Stimulated activated CD4-positive, alpha-beta T cell treated with anti-CD3 and anti-CD28 coated beads, TNF-alpha, amount 100 ng/mL, for 1 hour (primary cell): ENCODE measurements around the gene PELI2.

ENCODE experiments used
- DNase-seq, 3 donors: peaks; one replicate each; pipeline ENCODE4 v3.0.0-alpha.2; 2020; ENCODE audit warnings: low read depth in 3 of 3, low spot score in 1 of 3

Gene PELI2

DNA sequence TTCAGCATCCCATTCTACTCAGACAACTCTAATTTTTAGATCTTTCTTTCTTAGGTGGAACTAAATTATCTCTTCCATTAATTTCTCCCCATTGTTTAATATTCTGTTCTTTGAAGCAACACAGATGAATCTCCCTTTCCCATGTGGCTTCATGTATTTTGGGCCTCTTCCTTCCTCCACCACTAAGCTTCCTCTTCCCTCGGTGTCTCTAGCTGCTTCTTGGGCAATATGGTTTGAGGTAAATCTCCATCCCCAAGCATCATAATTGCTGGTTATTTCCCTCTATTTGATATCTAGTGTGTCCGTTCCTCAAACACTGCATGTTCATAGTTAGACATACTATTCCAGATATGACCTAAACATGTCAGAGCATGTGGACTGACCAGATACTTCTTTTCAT is 119.2 kb downstream of the PELI2 start:
- no peak for DNase-seq

DNA sequence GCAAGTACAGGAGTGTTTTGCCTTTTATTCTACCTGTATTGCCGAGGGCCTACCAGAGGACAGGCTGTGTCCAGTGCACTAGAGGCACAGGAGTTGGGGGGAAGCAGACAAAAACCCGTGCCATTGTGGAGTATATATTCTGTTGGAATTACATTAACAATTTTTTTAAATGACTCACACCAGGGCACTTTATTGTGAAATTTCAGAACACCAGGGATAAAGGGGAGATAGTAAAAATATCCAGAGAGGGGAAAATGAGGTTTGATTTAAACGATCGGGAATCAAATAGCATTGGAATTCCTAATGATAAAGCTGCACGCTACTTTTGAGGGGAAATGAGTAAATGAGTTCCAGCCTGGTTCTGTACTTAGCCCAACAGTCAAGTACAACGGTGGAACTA is 123.2 kb downstream of the PELI2 start:
- no peak for DNase-seq

GRCh38 chr14:56243110-56243509 is 124.9 kb downstream of the PELI2 start:
- no peak for DNase-seq

GRCh38 chr14:56244138-56244789 is 126.1 kb downstream of the PELI2 start:
- DNase-seq = no peak

- no peak for DNase-seq
These were observed 129.4 kb downstream of the PELI2 start for GRCh38 chr14:56247495-56248200.

- no peak for DNase-seq
These were observed 130.2 kb downstream of the PELI2 start for GRCh38 chr14:56248442-56248841.

DNA sequence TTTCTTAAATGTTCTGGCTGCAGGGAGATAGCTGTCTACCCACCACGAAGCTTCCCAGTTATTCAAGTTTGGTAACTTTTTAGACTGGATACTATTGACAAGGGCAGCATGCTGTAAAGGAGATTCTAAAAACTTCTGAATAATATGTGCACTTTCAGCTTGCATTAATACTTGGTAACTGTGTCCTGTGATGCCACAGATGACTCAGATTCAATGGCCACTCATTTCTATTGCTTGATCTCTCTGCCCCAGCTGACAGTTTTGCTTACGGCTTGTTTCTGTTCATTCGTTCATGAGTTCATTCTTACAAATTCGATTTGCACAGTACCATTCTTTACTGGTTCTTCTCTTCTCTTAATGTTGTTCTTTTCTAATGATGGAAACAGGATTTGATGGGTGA is 142.8 kb downstream of the PELI2 start:
- no peak for DNase-seq

- DNase-seq = no peak
These were observed 144.3 kb downstream of the PELI2 start for GRCh38 chr14:56262530-56262929.

DNA sequence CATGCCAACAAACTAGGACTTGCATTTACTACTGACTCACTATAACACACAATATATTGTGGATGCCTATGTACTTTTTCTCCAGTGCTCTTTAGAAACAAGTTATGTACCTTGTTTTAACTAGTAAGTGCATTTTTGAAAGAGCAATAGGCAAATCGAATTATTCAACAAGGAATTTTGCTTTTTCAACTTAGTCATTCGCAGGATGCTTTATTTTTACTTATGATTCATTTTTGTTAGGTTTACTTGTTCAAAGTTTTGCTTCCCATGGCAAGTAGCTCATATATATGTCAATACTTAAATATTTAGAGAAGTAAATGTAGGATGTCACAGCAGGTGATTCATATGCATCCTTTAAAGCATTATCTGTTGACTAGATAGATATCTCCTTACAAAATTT is 149.8 kb downstream of the PELI2 start:
- DNase-seq = no peak

DNA sequence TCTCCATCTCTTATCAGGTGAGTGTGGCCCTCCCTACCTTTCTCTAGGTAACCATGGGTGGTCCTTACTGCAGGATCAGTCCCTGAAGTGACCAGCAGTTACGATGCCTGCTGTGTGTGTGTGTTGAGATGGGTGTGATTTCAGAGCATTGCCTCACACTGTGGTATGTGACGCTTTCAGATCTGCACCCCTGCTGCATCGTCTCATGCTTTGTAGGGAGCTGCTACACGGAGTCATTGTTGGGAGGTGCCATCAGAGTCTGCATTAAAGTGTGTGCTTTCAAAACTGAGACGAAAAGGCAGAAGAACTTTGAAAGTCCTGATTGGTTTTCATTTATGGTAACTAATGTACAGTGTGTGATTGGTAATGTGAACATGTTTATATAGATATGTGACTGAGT is 150.5 kb downstream of the PELI2 start:
- no peak for DNase-seq

DNA sequence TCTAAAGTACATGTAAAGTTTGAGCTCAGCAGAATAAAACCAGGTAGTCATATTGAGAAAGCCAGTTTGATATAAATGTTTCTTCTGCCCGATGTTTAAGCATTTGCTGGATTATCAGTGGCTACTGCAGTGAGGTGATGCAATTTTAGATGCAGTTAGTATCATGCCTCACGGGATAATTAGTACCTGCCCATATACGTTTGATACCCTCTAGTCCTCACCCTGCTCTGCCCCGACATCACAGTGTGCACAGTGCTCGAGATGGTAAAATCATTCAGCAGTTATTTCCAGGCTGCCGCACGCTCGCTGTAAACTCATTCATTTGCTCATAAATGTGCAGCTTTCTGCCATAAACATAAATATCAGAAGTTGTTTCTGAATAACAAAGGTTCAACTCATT is 152.7 kb downstream of the PELI2 start:
- no peak for DNase-seq

- DNase-seq = no peak
These were observed 153.8 kb downstream of the PELI2 start for GRCh38 chr14:56271970-56272369.

GRCh38 chr14:56273155-56273554 is 154.9 kb downstream of the PELI2 start:
- no peak for DNase-seq

- DNase-seq = no peak
These were observed 155.7 kb downstream of the PELI2 start for GRCh38 chr14:56273951-56274350.

GRCh38 chr14:56274556-56274955 is 156.3 kb downstream of the PELI2 start:
- no peak for DNase-seq

GRCh38 chr14:56276108-56276507 is 157.9 kb downstream of the PELI2 start:
- no peak for DNase-seq

DNA sequence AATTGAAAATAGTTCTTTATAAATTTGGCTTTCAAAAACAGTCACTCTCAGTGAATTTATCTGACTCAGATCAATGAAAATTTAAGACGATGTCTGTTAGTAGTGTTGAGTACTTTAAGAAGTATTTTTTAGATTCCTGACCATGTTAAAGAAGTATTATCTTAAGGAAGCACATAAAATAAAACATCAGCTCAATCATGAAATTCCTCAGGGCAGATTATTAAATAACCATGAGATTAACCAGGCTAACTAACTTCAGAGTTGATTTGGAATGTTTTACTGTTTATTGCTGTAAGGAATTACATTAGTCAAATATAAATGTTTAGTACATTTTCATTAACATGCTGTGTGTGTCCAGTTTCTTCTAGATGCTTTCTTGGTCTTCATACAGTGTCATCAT is 160.2 kb downstream of the PELI2 start:
- no peak for DNase-seq

DNA sequence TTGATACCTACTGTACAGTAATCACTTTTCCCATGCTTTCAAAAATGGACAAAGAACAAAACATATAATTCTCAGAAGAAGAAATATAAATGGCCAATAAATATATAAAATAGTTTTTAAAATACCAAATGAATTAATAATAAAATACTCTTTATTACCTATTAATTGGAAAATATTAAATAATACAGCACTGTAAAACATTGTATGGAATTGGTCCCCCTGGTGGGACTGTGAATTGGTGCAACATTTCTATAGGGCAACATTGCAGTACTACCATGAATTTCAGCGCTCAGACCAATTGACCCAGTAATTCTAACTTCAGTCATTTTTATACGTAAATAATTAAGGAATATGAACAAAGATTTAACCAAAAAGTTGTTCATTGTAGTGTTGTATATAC is 162.6 kb downstream of the PELI2 start:
- no peak for DNase-seq

GRCh38 chr14:56282179-56282578 is 164.0 kb downstream of the PELI2 start:
- no peak for DNase-seq

- no peak for DNase-seq
These were observed 166.4 kb downstream of the PELI2 start for GRCh38 chr14:56284641-56285040.

GRCh38 chr14:56289155-56289554 is 170.9 kb downstream of the PELI2 start:
- DNase-seq = no peak

- DNase-seq = no peak
These were observed 172.0 kb downstream of the PELI2 start for GRCh38 chr14:56290195-56290594.

DNA sequence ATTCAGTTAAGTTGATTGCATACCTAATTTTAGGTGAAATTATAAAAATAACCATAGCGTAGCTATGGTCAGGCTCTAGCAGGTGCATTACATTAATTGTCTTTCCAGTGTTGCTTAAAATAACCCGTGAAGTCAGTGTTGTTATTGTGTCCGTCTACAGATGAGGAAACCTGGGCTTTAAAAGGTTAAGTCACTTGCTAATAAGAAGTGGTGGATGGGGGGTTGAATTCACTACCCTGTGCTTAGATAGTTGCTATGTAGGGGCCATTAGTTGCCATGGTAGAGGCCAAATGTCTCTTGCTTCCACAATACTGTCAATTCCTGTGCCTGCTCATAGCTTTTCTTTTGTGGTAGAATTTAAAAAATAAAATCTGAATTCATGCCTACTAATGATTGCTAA is 174.8 kb downstream of the PELI2 start:
- DNase-seq = no peak
